ENCODE data around the gene UMOD.

GRCh38 chr16:20364051-20364450 lies 11.5 kb upstream of the UMOD start:
- TF ChIP-seq ZNF274 (IDR thresholded peaks at IDR 0.05; ENCODE audit: low read depth, low read length), result no peak
- TF ChIP-seq SUZ12 (IDR thresholded peaks at IDR 0.05; ENCODE audit: extremely low read depth, insufficient read depth, insufficient read length), result no peak

All from NT2/D1 (cell line).